GM12891 (cell line): ENCODE measurements around the gene UGT1A7.

Source experiments
- POLR2A ChIP-seq: IDR thresholded peaks from 2 replicates; pipeline ENCODE4 v1.6.1; 2011; ENCODE audit warnings: low read depth, low read length, control low read depth
- POLR2AphosphoS5 ChIP-seq: IDR thresholded peaks from 2 replicates; pipeline ENCODE4 v1.6.1; 2011; ENCODE audit warnings: low read depth, low read length, control low read depth
- TAF1 ChIP-seq: IDR thresholded peaks from 2 replicates; pipeline ENCODE4 v1.6.1; 2011; ENCODE audit warnings: low read depth, low read length, control low read depth

DNA sequence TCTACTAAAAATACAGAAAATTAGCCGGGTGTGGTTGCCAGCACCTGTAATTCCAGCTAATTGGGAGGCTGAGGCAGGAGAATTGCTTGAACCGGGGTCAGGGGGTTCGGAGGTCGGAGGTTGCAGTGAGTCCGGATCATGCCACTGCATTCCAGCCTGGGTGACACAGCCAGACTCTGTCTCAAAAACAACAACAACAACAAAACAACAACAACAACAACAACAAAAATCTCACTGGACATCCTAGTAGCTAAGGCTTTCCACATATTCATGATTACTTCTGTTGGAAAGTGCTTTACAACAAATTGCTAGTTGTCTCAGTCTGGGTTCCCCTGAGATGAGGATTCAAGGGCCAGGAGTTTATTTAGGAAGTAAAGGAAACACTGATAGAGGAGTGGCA is 92.2 kb downstream of the UGT1A7 start:
- no peak for TF ChIP-seq POLR2A
- TF ChIP-seq TAF1: no peak
- no peak for TF ChIP-seq POLR2AphosphoS5
